Coronary artery (tissue), 2 donors: ENCODE data around the gene PWP1.
A peak's percentile ranks its signal among the peaks of the same experiment; 100 is the strongest.
"Not testable (repeated sequence)": the region's sequence is repeated elsewhere in the genome, so short reads cannot be mapped to it uniquely, and the experiment has no call there.

Experiments used
- DNase-seq: peaks from one replicate; pipeline ENCODE4 v3.0.0-alpha.2; 2017; ENCODE audit warnings: low spot score
- H3K27ac ChIP-seq, 2 donors: fragments of 200-600 bp; sonication (generic); one replicate each; pipeline ENCODE4 v1.5.1; 2016 to 2019
- H3K4me3 ChIP-seq: fragments of 200-600 bp; sonication (generic); 2 replicates; pipeline ENCODE4 v1.5.1; 2016; ENCODE audit warnings: mild to moderate bottlenecking, moderate library complexity
- CTCF ChIP-seq: fragments of 200-600 bp; sonication (generic); IDR thresholded peaks from one replicate; pipeline ENCODE4 v1.5.1; 2019; ENCODE audit warnings: antibody characterized with exemption

PWP1 gene

GRCh38 chr12:107681455-107681835 is 4.2 kb upstream of the PWP1 start:
- H3K27ac ChIP-seq, result no peak overlapping the region
- no peak for TF ChIP-seq CTCF
- H3K4me3 ChIP-seq, result no peak overlapping the region
- DNase-seq, result no peak

- H3K27ac ChIP-seq, result no peak overlapping the region
- no peak overlapping the region for H3K4me3 ChIP-seq
- no peak for TF ChIP-seq CTCF
- DNase-seq, result no peak
Measured at GRCh38 chr12:107681836-107682820, 3.5 kb upstream of the PWP1 start.

- Histone ChIP-seq H3K4me3 (no peak overlapping the region), H3K27ac (no peak overlapping the region)
- DNase-seq, result no peak
- TF ChIP-seq CTCF, result no peak
Measured at GRCh38 chr12:107684029-107684795, 1.4 kb upstream of the PWP1 start.

GRCh38 chr12:107684990-107685359 is 624 bp upstream of the PWP1 start:
- H3K4me3 ChIP-seq, result peak overlapping the region; percentile 86
- no peak for TF ChIP-seq CTCF
- no peak for DNase-seq
- H3K27ac ChIP-seq, result no peak overlapping the region

GRCh38 chr12:107695772-107696171 is 10.2 kb downstream of the PWP1 start:
- not testable (repeated sequence) for DNase-seq, H3K27ac ChIP-seq, H3K4me3 ChIP-seq

- Histone ChIP-seq H3K27ac (peak overlapping the region in 1 of 2 donors; percentile 41), H3K4me3 (no peak overlapping the region)
- DNase-seq, result no peak
- no peak for TF ChIP-seq CTCF
Measured at GRCh38 chr12:107702106-107702505, 16.5 kb downstream of the PWP1 start.

GRCh38 chr12:107704041-107704440 is 18.4 kb downstream of the PWP1 start:
- TF ChIP-seq CTCF, result no peak
- Histone ChIP-seq H3K4me3 (no peak overlapping the region), H3K27ac (no peak overlapping the region)
- DNase-seq, result no peak

- H3K27ac ChIP-seq, H3K4me3 ChIP-seq, DNase-seq: not testable (repeated sequence)
Measured at GRCh38 chr12:107705522-107705921, 19.9 kb downstream of the PWP1 start.
